CD4-positive, alpha-beta T cell (primary cell): Measurements from ENCODE around the gene ARHGAP15. TPM values are rescaled to one million over a fixed set of nuclear protein-coding genes. Genes with fewer than 3 reads are reported as not detected.

Experiments used
- ATAC-seq: fragments of 200-7000 bp; cut with Tn5 transposase; one replicate; pipeline ENCODE4 v1.10.0; 2022; ENCODE audit warnings: mild to moderate bottlenecking; ENCODE audit not compliant: poor library complexity
- CTCF ChIA-PET: fragments of 350-600 bp; sonication (Branson Sonifier 250); formaldehyde crosslinking; loops from one replicate; lab custom pipeline; 2021; ENCODE audit warnings: antibody characterized with exemption, inconsistent platforms; lab: Charles Lee
- POLR2A ChIA-PET: fragments of 350-600 bp; sonication (Branson Sonifier 250); formaldehyde crosslinking; loops from one replicate; lab custom pipeline; 2021; ENCODE audit warnings: antibody characterized with exemption, inconsistent platforms; lab: Charles Lee
- DNase-seq, 14 experiments: peaks; one replicate each; pipeline ENCODE4 v3.0.0-alpha.2; 2013 to 2020; ENCODE audit warnings: mixed read lengths in 2 of 14
- H3K27ac ChIP-seq, 2 donors: one replicate each; pipeline versions ENCODE4 v1.5.1 to v1.7.0; 2013; ENCODE audit warnings: low read length in 2 of 2, low read depth in 1 of 2, mild to moderate bottlenecking in 1 of 2
- H3K27me3 ChIP-seq, 2 experiments: 1 replicate in 1 of 2; 2 replicates in 1 of 2; pipeline versions ENCODE4 v1.6.1 to v1.7.0; 2013; ENCODE audit warnings: low read length in 2 of 2, control low read depth in 1 of 2, mild to moderate bottlenecking in 1 of 2, moderate library complexity in 1 of 2; ENCODE audit not compliant: insufficient read depth in 2 of 2, control insufficient read depth in 1 of 2
- H3K36me3 ChIP-seq: one replicate; pipeline ENCODE4 v1.6.1; 2013; ENCODE audit warnings: low read length, control low read depth; ENCODE audit not compliant: insufficient read depth
- H3K4me1 ChIP-seq: one replicate; pipeline ENCODE4 v1.6.1; 2013; ENCODE audit warnings: low read length, control low read depth; ENCODE audit not compliant: insufficient read depth
- H3K4me3 ChIP-seq: one replicate; pipeline ENCODE4 v1.5.1; 2013; ENCODE audit warnings: mild to moderate bottlenecking, low read length, moderate library complexity
- H3K9me3 ChIP-seq, 2 experiments: 1 replicate in 1 of 2; 2 replicates in 1 of 2; pipeline versions ENCODE4 v1.6.1 to v1.7.0; 2013; ENCODE audit warnings: low read length in 2 of 2, mild to moderate bottlenecking in 2 of 2, control low read depth in 1 of 2, moderate library complexity in 1 of 2; ENCODE audit not compliant: control insufficient read depth in 1 of 2, insufficient read depth in 1 of 2
- H3K27ac Mint-ChIP-seq: one replicate; pipeline ENCODE4 v1.8.0; 2020; ENCODE audit warnings: mixed read lengths
- H3K27me3 Mint-ChIP-seq: one replicate; pipeline ENCODE4 v1.8.0; 2021; ENCODE audit warnings: mixed read lengths
- H3K36me3 Mint-ChIP-seq: one replicate; pipeline ENCODE4 v1.8.0; 2021; ENCODE audit warnings: low read depth, mixed read lengths
- H3K4me1 Mint-ChIP-seq: one replicate; pipeline ENCODE4 v1.8.0; 2021; ENCODE audit warnings: low read depth, mixed read lengths
- H3K4me3 Mint-ChIP-seq: one replicate; pipeline ENCODE4 v1.8.0; 2020; ENCODE audit warnings: mild to moderate bottlenecking, mixed read lengths
- H3K9me3 Mint-ChIP-seq: one replicate; pipeline ENCODE4 v1.8.0; 2020; ENCODE audit warnings: mixed read lengths
- intact Hi-C, 2 experiments: fragments of 100-400 bp; cut with DNase I in 1 of 2; cut with micrococcal nuclease in 1 of 2; formaldehyde crosslinking; loops; one replicate each; pipeline versions ENCODE4 v1.15.1 to v1.9.0; 2023 to 2025; cut with DNase I, micrococcal nuclease
- total RNA-seq, 174 experiments: library from RNA in 2 of 174; stranded (reverse) in 2 of 174; gene quantifications; one replicate each; pipeline ENCODE4 v1.2.3 and lab custom pipeline; 2021 to 2026
- TF ChIP-seq, protein P1 (sequence below): fragments of 200-600 bp; IDR thresholded peaks from one replicate; pipeline ENCODE4 v1.8.0; 2022; ENCODE audit warnings: antibody characterized with exemption, mild to moderate bottlenecking

The ARHGAP15 gene
- total RNA-seq, 2 experiments from 2014 or later = 158 to 165 TPM

- no peak overlapping the region for H3K27ac Mint-ChIP-seq
- CTCF ChIA-PET = no interaction called here
- Histone ChIP-seq H3K4me1 (no peaks in the 10 kb centered on the region), H3K27ac (no peak overlapping the region), H3K36me3 (peaks cover 52% of the 10 kb centered on the region), H3K27me3 (no peaks in the 10 kb centered on the region), H3K9me3 (no peaks in the 10 kb centered on the region), H3K4me3 (no peak overlapping the region)
- no peak overlapping the region for H3K4me3 Mint-ChIP-seq
- H3K4me1 Mint-ChIP-seq = peaks cover 24% of the 10 kb centered on the region
- peaks cover 88% of the 10 kb centered on the region for H3K36me3 Mint-ChIP-seq
- POLR2A ChIA-PET = no interaction called here
- DNase-seq (no peak), ATAC-seq (no peak)
- TF ChIP-seq, protein P1, sequence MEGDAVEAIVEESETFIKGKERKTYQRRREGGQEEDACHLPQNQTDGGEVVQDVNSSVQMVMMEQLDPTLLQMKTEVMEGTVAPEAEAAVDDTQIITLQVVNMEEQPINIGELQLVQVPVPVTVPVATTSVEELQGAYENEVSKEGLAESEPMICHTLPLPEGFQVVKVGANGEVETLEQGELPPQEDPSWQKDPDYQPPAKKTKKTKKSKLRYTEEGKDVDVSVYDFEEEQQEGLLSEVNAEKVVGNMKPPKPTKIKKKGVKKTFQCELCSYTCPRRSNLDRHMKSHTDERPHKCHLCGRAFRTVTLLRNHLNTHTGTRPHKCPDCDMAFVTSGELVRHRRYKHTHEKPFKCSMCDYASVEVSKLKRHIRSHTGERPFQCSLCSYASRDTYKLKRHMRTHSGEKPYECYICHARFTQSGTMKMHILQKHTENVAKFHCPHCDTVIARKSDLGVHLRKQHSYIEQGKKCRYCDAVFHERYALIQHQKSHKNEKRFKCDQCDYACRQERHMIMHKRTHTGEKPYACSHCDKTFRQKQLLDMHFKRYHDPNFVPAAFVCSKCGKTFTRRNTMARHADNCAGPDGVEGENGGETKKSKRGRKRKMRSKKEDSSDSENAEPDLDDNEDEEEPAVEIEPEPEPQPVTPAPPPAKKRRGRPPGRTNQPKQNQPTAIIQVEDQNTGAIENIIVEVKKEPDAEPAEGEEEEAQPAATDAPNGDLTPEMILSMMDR = no peak
- intact Hi-C loops = no loop called here
- H3K9me3 Mint-ChIP-seq = peaks cover 2% of the 10 kb centered on the region
- no peaks in the 10 kb centered on the region for H3K27me3 Mint-ChIP-seq
Observed at GRCh38 chr2:143700865-143701264, 571.6 kb downstream of the ARHGAP15 start.

GRCh38 chr2:143701785-143702184 lies 572.6 kb downstream of the ARHGAP15 start:
- CTCF ChIA-PET = no interaction called here

DNA sequence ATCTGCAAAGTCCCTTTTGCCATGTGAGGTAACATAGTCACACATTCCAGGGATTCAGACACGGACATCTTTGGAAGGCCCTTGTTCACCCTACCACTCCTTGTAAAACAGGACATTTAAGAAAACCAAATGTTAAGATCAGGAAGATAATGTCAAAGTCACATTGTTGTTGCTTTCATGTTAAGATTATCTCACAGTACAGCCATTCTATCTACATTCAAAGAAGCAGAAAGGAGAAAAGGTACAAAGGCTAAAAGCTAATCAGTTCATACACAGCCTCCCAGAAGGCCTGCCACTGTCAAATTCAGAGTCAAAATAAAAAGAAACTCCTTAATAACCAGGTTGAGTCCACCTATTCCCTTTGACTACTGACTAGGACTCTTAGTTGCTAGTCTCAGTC lies 573.7 kb downstream of the ARHGAP15 start:
- H3K27ac Mint-ChIP-seq = no peak overlapping the region
- H3K4me3 ChIP-seq = no peak overlapping the region
- no peaks in the 10 kb centered on the region for H3K27me3 ChIP-seq
- CTCF ChIA-PET = interaction anchor here (1.0 kb wide), 1 partner anchor 9 kb away, joined by 4 read pairs; no protein-coding TSS in a partner anchor
- ATAC-seq (no peak), DNase-seq (no peak)
- peaks cover 62% of the 10 kb centered on the region for H3K36me3 ChIP-seq
- no peaks in the 10 kb centered on the region for H3K9me3 ChIP-seq
- POLR2A ChIA-PET = no interaction called here
- intact Hi-C loops = no loop called here
- no peaks in the 10 kb centered on the region for H3K4me1 ChIP-seq
- peaks cover 2% of the 10 kb centered on the region for H3K9me3 Mint-ChIP-seq
- no peak overlapping the region for H3K27ac ChIP-seq
- H3K36me3 Mint-ChIP-seq = peaks cover 100% of the 10 kb centered on the region
- no peaks in the 10 kb centered on the region for H3K27me3 Mint-ChIP-seq
- TF ChIP-seq, protein P1 = no peak
- H3K4me3 Mint-ChIP-seq = no peak overlapping the region
- peaks cover 28% of the 10 kb centered on the region for H3K4me1 Mint-ChIP-seq

More at GRCh38 chr2:143701785-143702184, 572.6 kb downstream of the ARHGAP15 start:
- peaks cover 57% of the 10 kb centered on the region for H3K36me3 ChIP-seq
- DNase-seq = no peak
- no peak overlapping the region for H3K4me3 Mint-ChIP-seq
- peaks cover 94% of the 10 kb centered on the region for H3K36me3 Mint-ChIP-seq
- no peak for ATAC-seq
- peaks cover 22% of the 10 kb centered on the region for H3K4me1 Mint-ChIP-seq
- no peak overlapping the region for H3K4me3 ChIP-seq
- no peaks in the 10 kb centered on the region for H3K9me3 ChIP-seq
- H3K27me3 ChIP-seq = no peaks in the 10 kb centered on the region
- TF ChIP-seq, protein P1 = no peak
- no peak overlapping the region for H3K27ac Mint-ChIP-seq
- POLR2A ChIA-PET = no interaction called here
- no peaks in the 10 kb centered on the region for H3K27me3 Mint-ChIP-seq
- H3K4me1 ChIP-seq = no peaks in the 10 kb centered on the region
- peaks cover 2% of the 10 kb centered on the region for H3K9me3 Mint-ChIP-seq
- no peak overlapping the region for H3K27ac ChIP-seq
- intact Hi-C loops = no loop called here
